Hematopoietic multipotent progenitor cell treated with erythropoietin and hydrocortisone succinate and interleukin-3 and kit ligand, for 8 days (in vitro differentiated cells): ENCODE data around the gene PRODH.
"Not testable (repeated sequence)": the region's sequence is repeated elsewhere in the genome, so short reads cannot be mapped to it uniquely, and the experiment has no call there.

Source experiments
- DNase-seq: peaks from one replicate; pipeline ENCODE4 v3.0.0-alpha.2; 2015

The PRODH gene, protein sequence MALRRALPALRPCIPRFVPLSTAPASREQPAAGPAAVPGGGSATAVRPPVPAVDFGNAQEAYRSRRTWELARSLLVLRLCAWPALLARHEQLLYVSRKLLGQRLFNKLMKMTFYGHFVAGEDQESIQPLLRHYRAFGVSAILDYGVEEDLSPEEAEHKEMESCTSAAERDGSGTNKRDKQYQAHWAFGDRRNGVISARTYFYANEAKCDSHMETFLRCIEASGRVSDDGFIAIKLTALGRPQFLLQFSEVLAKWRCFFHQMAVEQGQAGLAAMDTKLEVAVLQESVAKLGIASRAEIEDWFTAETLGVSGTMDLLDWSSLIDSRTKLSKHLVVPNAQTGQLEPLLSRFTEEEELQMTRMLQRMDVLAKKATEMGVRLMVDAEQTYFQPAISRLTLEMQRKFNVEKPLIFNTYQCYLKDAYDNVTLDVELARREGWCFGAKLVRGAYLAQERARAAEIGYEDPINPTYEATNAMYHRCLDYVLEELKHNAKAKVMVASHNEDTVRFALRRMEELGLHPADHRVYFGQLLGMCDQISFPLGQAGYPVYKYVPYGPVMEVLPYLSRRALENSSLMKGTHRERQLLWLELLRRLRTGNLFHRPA

DNA sequence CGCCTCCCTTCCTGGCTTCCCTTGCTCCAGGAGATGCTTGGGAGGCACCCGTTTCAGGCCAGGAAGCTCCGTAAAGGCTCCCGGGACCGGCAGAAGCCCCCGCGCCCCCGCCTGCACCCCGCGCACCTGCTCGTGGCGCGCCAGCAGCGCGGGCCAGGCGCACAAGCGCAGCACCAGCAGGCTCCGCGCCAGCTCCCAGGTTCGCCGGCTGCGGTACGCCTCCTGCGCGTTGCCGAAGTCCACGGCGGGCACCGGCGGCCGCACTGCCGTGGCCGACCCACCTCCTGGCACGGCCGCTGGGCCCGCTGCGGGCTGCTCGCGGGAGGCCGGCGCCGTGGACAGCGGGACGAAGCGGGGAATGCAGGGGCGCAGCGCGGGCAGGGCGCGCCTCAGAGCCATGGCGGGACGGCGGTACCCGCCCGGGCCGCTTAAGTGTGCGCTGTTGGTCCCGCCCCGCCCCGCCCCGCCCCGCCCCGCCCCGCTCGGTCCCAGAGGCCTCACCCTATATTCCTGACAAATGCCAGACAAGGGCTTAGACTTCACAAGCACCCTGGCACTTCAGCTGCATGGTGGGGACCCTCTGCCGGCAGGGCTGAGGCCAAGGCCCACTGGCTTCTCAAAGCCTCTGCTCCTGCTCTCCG lies at the start of gene PRODH:
TSS of gene PRODH (minus strand) at position 405 of the 641 bp plus-strand sequence. CDS start at position 399, 6 bp downstream.
- no peak for DNase-seq

DNA sequence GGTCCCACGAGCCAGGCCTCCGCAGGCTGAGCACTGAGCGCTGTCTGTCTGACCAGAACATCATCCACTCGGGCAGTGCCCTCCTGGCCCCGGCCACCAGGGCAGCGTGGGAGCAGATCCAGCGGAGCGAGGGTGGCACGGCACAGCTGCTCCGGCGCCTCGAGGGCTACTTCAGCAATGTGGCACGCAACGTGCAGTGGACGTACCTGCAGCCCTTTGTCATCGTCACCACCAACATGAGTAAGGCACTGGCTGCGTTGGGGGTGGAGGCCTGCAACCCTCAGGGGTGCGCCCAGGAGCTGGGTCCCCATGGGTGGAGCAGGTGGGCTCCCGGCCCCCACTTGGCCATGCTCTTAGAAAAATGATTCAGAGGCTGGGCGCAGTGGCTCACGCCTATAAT lies 49.7 kb upstream of the PRODH start:
- no peak for DNase-seq

DNA sequence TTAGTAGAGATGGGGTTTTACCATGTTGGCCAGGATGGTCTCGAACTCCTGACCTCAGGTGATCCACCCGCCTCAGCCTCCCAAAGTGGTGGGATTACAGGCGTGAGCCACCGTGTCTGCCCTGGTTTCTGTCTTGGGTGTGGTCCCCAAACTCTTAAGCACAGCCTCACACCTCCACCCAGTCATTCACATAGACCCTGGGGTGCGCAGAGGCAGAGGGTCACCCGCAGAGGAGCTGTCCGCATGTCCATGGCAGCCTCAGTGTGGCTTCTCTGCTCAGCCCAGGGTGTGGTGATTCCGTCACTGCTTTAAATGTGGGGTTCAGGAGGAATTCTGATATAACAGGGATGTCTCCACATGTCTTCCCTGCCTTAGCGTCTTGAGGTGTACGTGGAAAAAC lies 48.5 kb upstream of the PRODH start:
- no peak for DNase-seq

DNA sequence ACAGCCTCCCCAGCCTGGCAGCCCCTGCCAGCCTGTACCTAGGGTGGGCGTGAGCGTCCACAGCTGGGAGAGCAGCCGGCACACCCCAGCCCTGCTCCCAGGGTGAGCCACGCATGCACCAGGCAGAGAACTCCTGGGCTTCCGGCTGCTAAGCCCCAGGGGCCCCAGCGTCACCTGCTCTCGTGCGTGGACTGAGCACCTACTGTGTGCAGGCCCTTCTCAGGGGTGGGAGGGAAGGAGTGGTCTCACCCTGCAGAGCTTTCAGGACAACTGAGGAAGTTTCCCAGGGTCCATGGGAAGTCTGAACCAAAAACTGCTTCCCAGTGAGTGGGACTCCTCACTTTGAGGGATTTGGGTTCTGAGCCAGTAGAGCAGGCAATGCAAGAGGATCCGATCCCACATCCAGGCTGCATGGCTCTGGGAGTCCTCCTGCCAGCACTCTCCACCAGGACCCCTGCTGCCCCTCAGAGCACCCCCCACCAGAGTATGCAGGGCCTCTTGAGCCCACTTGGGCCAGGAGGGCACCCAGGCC lies 47.1 kb upstream of the PRODH start:
- DNase-seq, result no peak

DNA sequence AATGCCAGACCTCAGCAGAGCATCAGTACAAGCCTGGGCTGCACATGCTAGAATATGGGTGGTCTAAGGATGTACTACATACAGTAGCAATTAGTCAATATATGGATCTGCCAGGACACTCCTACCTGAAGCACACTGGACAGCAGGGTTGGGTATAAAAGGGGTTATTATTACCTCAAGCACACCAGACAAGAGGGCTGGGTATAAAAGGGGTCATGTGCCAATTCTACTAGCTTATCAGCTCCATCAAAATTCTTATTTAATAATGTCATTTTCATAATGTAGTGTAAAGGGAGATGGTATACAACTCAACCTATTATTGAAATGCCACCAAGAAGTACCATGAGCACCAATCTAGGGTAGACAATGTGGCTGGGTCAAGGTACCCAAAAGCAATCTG lies 44.7 kb upstream of the PRODH start:
- DNase-seq, result no peak

DNA sequence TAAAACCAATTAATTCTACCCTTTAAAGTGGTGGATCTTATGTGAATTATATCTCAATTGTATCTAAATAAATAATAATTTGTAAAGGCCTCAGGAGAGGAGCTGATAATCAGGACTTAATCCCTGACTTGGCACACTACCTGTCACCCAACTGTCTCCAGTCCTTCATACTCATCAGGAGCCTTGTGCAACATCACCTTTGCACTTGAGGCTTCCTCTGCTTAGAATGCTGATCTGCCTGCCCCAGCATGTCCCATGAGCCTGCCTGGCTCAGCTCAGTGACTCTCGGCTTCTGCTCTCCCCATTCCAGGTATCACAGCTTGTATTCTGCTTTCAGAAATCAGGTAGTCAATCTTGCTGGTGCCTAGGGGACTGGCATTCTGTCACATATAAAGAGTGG lies 43.9 kb upstream of the PRODH start:
- no peak for DNase-seq

DNA sequence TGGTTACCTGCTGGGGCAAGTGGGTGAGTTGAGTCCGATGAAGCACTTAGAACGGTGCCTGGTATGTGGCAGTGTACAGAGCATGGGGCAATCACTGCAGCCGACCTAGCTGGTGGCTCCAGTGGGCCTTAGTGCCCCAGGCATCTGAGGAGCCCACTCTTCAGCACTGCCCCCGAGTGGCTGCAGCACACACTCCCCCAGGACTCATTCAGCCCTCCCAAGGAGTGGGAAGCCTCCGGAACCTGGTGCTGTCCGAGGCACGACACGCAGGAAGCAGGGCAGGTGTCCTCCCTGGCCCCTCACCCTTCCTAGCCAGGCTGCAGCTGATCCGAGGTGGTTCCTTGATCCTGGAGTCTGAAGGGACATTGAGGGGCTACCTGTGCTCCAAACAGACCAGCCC lies 42.4 kb upstream of the PRODH start:
- DNase-seq, result no peak

DNA sequence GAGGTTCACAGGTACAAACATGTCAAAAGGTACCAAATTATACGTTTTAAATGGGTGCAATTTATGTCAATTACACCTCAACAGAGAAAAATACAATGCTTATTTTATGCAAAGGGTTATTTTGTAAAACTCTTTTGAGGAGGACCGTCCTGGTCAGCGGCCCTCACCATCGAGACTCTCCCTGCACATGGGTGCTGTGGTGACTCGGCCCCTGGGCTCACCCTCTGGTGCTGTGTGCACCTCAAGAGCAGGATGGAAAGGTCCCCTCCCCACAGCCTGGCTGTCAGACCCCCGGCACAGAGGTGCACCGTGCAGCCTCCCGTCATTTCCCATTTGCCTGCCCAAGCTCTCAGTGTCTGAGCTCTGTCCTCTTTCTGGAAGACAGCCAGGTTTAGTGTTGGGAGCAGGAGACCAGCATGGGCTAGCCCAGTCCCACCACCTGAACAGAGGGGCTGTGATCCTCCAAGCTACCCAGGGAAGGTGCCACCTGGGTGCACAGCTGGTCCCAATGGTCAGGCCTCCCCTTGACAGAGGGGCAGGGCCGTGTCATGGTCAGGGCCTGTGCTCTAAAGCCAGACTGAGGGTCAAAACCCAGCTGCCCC lies 41.8 kb upstream of the PRODH start:
- no peak for DNase-seq

DNA sequence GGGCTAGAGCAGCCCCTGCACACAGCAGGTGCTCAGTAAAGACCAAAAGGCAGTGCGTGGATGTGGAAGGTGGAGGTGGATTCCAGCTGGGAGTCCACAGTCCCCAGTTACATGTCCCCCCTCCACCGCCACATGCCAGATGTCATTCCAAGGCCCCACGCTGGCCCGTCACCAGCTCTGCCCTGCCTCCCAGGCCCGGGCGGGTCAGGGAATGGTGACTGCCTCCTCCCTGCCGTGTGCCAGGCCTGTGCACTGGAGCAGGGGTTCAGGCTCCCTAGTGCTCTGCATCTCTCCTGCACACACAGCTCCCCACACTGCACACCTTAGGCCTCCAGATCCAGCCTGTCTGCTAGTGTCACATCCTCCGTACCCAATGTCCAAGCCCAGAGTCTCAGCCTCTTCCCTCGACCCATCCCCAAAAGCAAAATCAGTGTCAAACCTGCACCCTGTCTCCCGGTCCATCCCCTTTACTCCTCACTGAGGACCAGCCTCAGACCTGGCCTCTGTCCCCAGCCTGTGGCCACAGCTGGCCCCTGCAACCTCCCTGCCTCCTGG lies 40.2 kb upstream of the PRODH start:
- no peak for DNase-seq

DNA sequence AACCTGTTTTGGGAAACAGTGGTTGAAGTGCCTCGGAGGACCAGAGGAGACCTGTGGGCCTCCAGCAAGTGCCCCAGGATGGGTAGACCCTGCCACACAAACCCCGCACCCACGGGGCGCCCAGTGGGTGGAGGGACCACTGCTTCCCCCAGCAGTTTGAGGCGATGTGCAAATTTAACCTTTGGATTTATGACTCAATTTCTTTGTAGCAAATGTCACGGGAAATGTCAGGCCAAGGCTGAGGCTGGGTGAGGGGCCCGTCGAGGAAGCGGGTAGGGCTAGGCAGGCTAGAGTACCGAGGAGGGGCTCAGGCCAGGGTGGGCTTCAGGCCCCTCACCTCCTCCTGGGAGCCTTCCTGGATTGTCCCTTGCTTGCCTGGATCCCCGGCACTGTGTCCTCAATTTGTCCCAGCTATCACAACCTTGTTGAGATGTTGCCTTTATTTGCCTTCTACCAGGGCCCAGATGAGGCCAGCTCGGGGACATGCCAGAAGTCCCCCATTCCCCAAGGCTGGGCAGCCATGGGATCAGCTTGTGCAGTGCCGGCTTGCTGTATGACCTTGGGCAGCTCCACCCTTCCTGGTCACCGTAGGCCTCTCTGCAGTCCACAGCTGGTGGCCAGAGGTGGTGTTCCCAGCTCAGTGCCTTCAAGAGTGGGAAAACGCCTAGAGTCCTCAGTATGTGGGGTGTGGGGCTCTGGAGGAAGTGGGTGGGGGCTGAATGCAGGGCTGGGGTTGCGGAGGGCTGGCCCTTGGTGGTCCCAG lies 39.5 kb upstream of the PRODH start:
- no peak for DNase-seq

DNA sequence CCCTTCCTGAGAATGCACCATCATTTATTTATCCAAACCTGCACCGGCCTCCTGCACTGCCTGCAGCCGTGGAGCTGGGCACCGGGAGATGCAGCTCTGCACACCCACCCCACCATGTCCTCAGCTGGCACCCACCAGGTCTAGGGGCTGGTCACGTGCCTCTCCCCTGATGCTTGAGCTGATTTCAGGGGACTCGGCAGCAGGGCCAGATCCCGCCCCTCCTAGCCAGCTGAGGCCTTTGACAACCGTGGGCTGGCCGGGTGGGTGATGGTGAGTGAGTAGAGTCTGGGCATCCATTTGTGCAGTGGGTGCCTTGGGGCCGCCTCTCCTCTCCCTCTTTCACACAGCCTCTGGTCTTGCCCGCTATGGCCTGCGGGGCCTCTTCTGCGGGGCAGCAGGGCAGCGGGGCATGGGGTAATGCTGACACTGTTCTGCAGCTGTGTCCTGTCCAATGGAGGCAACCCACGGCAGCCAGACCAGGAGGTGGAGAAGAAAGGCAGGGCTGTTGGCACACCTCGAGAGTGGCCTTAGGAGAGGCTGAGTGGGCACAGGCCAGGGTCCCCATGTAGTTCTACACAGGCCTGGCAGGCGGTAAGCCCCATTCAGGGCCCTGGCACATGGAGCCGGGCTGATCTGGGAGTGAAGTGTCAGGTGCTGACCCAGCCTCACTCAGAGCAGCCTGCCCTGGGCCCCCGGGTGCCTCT lies 38.5 kb upstream of the PRODH start:
- no peak for DNase-seq

DNA sequence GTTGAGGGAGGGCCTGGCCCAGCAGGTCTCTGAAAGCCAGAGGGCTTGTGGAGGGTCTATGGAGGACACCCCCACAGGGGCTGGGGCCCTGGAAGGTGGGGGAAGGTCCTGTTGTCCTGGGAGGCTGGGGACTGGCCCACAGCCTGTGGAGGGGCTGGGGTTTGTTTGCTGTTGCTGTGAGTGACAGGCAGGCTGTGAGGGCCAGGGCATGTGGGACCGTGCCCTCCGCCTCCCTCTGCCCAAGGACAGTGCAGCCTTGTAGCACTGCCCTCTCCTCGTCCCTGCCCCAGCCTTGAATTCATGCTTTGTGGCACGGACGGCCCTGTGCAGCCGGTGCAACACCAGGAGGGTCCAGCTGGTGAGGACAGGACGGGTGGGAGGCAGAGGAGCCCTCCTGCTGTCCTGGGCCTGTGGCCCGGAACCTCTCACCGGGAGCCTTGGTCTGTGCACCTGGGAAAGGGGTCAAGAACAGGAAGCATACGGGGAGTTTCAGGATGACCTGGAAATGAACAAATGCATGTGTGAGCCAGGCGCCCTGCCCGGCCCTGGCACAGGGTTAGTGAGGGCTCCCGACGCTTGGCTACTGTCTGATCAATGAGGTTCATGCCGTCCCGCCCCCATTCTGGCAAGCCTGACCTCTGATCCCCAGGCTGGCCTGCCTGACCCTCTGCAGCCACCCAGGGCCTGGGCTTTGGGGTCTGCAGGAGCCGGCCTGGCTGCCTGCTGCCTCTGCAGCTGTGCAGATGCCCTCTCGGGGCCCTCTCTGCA lies 37.4 kb upstream of the PRODH start:
- DNase-seq, result no peak

DNA sequence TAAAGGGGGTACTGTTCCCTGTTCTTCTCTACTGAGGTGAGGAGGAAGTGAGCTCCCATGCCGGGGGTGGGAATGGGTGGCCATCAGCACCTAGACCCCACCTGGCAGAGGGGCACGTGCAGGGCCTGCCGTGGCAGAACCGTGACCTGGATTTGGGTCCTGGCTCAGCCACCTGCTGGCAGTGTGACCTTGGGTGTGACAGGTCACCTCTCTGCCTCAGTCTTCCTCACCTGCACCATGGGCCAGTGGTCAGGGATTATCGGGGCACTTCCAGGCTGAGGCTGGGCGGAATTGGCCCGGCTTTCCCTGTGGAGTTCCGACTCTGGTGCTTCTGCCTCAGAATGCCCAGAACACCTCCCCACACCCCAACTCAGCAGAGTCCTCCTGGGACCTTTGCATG lies 36.5 kb upstream of the PRODH start:
- DNase-seq, result not testable (repeated sequence)

DNA sequence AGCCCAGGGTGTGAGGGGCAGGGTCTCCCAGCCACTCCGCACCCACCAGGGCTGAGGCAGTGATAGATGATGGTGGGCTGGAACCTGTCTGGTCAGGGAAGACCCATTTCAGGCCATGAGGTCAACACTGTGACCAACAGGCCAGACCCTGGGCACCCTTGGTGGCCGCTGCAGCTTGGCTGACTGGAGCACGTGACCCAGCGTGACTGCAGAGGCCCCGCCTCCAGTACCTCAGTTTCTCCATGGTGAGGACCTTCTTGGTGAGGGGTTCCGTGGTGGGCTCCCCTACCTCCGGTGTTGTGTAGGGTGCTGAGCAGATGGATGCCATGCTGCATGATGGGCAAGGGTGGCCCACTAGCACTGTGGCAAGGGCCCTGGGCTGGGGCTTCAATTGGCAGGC lies 35.9 kb upstream of the PRODH start:
- not testable (repeated sequence) for DNase-seq

DNA sequence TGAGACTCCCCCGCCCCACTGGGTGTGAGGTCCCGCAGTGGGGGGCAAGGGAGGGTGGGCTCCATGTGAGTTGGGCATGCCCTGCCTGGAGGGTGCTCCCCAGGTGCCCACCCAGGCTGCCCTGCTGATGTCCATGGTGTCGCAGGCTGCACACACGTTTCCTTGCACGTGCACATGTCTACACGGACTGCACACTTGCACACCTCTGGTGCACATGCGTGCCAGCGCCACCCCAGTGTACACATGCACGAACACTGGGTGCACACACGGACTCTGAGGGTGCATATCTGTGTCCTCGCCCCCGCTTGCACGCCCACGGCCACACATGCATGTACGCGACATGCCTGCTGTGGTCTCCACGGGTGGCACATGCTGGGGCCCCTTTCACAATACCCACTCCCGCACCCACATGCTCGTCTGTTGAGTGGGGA lies 35.2 kb upstream of the PRODH start:
- no peak for DNase-seq

DNA sequence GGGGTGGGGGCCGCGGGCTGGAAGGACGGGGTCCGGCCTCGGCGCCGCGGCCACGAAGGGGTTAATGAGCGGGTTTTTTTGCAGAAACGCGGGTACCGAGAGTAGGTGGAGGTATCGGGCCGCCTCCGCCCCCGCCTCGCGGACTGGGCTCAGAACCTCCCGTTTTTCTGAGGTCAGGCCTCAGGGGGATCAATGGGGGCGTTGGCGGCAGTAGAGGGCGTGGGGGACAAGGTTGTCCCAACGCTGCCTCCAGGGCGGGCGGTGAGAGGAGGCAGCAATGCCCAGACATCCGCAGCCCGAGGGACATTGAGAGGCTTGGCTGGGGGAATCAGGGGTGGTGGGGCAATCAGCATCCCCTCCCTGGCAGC lies 34.8 kb upstream of the PRODH start:
- no peak for DNase-seq

DNA sequence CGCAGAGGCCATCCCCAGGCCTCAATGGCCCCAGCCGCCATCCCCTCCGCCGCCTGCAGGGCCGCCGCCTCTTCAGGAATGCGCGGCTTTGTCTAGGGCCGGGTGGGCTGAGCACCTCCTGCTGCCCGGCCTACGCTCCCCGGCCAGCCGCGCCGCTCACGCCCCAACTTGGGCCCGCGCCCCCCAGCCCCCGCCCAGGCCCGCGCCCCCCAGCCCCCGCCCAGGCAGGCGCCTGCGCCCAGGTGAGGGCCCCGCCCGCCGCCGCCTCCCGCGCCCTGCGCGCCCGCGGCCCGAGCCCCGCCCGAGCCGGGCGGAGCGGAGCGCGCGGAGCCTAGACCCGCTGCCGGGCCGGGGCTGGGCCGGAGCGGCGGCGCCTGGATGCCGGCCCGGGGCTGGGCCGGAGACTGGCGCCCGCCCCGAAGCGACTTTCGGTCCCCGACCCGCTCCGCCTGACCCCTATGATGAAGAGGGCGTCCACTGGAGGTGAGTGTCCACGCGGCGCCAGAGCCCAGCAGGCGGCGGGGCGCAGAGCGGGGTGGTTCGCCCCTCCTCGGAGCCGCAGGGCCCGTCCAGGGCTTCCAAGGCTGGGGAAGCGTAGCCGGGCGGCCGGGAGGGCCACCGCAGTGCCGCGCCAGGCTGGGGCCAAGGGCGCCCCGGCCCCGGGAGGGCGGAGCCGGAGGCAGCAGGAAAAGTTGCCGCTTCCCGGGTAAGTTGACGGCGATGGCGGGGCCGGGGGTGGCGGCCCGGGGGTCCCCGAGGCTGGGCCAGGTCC lies 34.3 kb upstream of the PRODH start:
- DNase-seq, result no peak

DNA sequence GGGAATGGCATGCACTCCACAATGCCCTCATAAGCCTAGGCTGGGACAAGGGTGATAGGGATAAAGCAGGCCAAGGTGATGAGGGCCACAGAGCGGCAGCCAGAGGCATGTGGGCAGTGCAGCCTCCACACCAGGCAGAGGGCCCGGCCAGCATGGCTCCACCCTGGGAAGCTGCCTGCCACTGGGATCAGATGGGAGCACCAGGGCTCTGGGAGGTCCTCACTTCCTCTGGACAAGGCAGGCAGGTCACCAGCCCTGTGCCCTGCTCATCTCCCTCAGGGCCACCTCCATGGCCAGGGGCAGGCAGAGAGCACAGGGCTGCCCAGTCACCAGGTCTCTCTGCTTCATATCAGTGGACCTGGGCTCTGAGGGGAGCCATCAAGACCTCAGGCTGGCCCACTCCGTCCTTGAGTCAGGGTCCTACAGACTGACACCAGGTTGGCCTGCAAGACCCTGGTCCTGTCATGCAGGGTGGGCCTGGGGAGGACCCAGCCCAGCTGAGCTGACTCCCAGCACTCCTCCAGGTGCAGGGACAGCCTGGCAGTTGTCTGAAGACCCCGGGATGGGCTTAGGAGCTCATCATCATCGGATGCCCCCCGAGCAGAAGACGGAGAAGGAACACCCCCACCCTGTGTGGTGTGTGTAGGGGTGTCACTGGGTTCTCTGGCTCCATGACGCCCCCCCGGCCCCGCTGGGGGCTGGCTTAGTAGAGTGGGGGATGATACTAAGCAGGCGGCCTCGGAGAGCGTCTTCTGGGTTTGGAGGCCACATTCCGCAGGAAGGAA lies 33.3 kb upstream of the PRODH start:
- DNase-seq, result not testable (repeated sequence)
